ENCODE data around the gene GSK3A.

The GSK3A gene

DNA sequence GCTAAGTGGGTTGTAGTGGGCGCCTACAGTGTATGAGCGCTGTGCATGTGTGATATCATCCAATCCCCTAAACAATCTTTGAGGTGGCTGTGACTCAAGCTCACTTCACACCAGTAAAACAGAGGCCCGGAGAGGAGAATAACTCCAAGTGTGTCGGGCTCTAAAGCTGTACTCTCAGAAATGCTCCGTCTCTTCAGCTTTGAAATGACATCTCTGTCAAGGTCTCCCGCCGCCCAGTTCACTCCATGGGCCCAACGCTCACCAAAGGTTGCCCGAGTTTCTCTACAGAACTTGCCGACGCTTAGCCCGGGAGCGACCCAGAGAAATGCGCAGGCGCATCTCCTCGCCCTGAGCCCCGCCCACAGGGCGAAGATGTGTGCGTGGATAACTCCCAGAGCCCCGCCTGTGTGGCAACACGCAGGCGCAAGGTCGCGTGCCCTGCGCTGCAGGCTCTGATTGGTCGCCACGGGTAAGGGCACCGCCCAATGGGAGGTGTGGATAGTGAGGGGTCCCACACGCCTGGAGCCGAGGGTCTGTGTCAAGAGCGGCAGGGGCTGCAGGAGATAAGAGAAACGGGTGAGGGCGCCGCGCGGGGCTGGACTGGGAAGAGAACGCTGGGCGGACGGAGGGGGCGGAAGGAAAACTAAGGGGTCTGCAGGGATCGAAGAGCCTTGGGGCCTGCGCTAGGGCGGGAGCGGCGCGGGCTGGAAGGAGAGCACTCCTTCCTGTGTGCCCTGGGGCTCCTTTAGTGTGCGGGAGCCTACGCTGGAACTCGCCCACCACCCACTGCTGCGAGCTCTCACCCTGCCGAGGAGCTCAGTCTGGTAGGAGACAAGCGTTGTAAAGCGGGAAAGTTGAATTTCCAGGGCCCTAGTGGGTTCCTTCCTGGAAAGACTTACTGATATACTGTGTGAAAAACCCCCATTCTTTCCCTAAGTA is 22.3 kb downstream of the GSK3A start, which contains the start of gene ZNF526:
Gene ZNF526 (plus strand): TSS at position 501 of the 939 bp plus-strand sequence. CDS start 4,092 bp downstream, outside the sequence.
- H3K4me3 ChIP-seq (ENCODE audit: low read depth, low read length): peak within 1 kb of the TSS; percentile 77
- TF ChIP-seq, protein P1, sequence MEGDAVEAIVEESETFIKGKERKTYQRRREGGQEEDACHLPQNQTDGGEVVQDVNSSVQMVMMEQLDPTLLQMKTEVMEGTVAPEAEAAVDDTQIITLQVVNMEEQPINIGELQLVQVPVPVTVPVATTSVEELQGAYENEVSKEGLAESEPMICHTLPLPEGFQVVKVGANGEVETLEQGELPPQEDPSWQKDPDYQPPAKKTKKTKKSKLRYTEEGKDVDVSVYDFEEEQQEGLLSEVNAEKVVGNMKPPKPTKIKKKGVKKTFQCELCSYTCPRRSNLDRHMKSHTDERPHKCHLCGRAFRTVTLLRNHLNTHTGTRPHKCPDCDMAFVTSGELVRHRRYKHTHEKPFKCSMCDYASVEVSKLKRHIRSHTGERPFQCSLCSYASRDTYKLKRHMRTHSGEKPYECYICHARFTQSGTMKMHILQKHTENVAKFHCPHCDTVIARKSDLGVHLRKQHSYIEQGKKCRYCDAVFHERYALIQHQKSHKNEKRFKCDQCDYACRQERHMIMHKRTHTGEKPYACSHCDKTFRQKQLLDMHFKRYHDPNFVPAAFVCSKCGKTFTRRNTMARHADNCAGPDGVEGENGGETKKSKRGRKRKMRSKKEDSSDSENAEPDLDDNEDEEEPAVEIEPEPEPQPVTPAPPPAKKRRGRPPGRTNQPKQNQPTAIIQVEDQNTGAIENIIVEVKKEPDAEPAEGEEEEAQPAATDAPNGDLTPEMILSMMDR (IDR thresholded peaks at IDR 0.05; ENCODE audit: borderline replicate concordance, insufficient read depth, low read depth, low read length): no peak

DNA sequence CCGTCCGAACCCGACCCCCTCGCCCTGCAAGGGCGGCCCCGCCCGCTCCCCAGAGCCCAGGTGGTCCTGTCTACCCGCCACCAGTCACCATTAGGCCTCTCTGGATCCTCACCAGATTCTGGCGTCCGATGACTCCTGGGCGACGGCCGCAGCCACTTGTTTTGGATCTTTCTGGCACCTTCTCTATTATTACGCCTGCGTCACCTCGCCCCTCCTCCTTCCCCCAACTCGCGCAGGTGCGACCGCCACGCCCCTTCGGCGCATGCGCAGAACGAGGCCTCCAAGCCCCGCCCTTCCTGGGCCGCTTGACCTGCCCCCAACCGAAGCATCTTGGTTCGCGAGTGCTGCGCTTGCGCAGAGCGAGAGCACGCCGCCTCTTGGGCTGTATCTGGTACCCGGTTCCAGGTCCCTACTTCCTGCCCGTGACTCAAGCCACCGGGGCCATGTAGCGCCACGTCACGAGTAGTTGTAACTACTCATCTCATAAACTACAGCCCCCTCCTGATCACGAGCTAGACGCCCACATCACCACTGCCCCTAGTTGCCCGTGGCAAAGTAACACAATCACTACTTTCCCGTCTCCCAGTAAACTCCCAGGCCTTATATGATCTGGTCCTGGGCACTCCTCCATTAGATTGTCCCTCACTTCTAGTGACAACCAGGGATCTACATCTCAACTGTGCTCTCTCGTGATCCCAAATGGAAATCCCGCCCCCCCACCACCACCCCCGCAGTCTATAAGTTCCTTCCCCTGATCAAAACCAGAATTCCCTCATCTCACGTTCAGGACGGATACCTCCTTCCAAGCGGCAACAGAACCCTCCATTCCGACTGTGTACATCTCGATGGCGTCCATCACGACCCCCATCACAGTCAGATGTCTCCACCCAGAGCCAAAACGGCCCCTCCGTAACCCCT is 24.6 kb downstream of the GSK3A start, which contains the start of gene DEDD2:
Gene DEDD2 (minus strand): TSS at position 158 of the 918 bp plus-strand sequence. CDS start 670 bp downstream, outside the sequence.
- peak within 1 kb of the TSS; percentile 57 for H3K4me3 ChIP-seq (ENCODE audit: low read depth, low read length)
- TF ChIP-seq, protein P1 (IDR thresholded peaks at IDR 0.05; ENCODE audit: borderline replicate concordance, insufficient read depth, low read depth, low read length): no peak

DNA sequence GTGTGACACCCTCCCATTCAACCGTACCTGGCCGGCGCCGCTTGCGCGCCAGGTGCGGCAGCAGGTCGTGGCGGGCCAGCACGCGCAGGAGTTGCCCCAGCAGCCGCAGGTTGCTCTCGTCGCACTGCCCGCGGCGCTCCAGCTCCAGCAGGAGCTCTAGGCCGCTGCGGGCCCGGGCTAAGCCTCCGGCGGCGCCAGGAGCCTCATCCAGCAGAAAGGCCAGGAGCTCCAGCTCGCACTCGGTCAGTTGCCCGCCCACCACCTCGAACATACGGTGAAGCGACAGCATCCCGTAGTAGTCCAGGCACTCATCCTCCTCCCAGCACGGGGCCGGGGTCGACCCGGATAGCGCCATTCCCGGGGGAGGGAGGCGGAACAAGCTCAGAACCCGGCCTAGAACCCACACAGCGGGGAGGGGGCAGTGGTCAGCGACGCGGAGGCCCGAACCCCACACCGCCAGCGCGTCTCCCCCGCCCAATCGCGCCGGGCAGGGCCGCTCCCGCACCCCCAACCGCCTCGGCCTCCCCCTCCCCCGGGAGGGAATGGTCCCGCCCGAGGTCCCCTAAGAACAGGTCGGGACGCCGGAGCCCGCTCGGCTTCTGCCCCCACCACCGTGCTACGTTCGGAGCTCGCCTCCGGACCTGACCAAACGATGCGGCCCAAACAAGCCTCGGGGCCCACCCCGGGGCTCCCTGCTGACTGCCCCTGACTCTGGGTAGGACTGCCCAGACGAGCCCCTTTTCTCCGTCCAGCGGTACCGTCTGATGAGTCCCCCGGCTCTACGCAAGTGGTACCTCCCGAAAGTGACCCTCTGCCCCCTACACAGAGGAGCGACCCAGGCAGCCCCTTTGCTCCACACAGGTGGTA is 25.5 kb downstream of the GSK3A start:
- TF ChIP-seq, protein P1 (IDR thresholded peaks at IDR 0.05; ENCODE audit: borderline replicate concordance, insufficient read depth, low read depth, low read length): no peak
- peak overlapping the region; percentile 57 for H3K4me3 ChIP-seq (ENCODE audit: low read depth, low read length)

DNA sequence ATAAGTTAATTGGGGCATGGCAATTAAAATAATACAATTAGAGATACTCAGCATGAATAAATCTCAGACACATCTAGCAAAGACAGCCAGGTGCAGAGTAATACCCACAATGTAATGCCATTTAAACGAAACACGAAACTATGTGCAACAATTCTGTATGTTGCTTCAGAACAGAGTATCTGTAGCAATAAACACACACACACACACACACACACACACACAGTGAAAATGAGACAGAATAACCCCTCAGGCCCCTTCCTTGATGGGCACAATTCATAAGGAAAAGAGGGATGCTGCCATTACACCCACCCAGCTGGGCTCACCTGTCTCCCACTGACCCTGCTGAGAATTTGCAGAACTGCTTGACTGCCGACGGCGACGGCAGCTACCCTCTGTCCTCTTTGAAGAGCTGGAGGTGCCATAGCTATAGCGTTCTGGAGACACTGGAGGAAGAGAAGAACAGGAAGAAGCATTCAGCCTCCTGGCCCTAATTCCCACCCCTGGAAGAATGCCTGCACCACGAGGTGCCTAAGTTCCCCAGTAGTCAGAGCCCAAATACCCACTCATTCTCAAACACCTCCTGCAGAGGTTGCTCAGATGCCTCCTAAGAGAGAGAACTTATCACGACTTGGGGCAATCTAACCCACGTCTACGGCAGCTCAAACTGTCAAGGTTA is 27.5 kb downstream of the GSK3A start:
- no peak overlapping the region for H3K4me3 ChIP-seq (ENCODE audit: low read depth, low read length)
- TF ChIP-seq, protein P1 (IDR thresholded peaks at IDR 0.05; ENCODE audit: borderline replicate concordance, insufficient read depth, low read depth, low read length): no peak

DNA sequence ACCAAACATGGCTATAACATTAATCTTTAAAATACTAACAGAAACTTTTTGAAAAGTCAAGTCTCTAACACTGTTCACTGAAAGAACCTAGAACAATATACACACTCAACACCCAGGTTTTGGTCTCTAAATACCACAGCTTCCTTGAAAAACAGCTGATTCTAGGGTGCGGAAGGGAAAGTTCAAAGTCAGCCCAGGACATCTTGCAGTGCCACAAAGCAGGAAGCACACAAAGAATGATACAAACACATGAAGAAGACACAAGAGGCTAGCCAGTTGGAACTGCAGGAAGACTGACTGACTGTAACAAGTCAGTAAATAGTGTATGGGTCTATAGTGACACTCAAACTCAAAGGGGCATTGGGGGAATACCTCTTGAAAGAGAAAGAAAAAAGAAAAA is 29.5 kb downstream of the GSK3A start:
- TF ChIP-seq, protein P1 (IDR thresholded peaks at IDR 0.05; ENCODE audit: borderline replicate concordance, insufficient read depth, low read depth, low read length): no peak
- H3K4me3 ChIP-seq (ENCODE audit: low read depth, low read length): no peak overlapping the region

DNA sequence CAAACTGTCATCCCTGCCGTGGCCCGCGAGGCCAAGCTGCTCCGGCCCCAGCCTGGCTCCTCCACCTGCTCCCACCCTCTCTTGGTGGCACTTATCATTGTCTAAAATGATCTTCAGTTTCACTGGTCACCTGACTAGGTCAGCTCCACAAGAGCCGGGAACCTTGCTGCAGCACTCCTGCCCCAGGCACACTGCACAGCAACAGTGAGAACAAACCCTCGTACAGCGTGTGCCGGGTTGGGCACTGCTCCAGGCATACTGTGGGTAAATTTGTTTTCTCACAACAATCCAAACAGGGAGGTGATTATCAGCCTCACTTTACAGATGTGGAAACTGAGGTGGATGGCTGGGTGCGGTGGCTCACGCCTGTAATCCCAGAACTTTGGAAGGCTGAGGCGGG is 33.8 kb downstream of the GSK3A start:
- no peak overlapping the region for H3K4me3 ChIP-seq (ENCODE audit: low read depth, low read length)
- TF ChIP-seq, protein P1 (IDR thresholded peaks at IDR 0.05; ENCODE audit: borderline replicate concordance, insufficient read depth, low read depth, low read length): no peak
